HG02798 (cell line): ENCODE data around the gene MAN1A1.

Source experiments
- ATAC-seq: cut with Tn5 transposase; IDR thresholded peaks from one replicate; pipeline ENCODE4 v1.9.1; 2021; ENCODE audit warnings: mild to moderate bottlenecking; ENCODE audit not compliant: unreplicated experiment, poor library complexity

MAN1A1 gene

DNA sequence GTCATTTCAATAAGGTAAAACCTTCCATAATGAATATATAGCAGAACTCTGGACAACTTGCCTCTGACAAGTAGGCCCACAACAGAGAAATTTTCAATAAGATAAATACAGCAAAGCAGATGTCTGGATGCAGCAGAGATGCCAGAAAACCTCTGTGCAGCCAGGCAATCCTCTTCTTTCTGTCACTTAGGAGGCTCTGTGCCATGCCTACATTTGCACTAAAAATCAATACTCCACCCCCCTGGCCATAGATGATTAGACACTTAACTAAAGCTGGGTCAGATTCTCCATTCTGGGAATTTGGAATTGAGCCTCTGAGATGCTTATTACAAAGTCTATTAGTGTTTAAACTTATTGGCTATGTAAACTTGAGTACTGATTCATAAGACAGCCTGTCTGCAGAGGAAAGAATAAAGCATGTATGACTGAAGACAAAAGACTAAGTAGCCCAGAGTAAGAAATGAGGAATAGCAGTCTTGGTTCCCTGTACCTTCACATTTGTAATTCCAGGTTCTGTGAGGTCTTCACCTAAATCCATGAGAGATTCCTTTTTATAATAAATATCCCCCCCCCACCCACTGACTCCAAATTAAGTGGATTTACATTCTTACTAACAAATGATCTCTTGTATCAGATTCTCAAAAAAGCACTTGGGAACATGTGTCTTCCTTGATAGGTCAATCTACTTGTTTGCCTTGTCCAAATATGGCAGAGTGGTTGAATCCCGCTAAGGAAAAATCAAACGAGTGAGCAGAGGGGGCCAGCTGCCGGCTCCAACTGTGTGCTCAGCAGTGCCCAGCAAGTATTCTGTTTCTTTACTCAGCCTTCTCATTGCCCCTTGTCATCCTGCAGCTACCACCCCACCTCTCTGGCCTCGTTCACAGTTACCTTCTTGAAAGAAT is 20.4 kb downstream of the MAN1A1 start:
- no peak for ATAC-seq

DNA sequence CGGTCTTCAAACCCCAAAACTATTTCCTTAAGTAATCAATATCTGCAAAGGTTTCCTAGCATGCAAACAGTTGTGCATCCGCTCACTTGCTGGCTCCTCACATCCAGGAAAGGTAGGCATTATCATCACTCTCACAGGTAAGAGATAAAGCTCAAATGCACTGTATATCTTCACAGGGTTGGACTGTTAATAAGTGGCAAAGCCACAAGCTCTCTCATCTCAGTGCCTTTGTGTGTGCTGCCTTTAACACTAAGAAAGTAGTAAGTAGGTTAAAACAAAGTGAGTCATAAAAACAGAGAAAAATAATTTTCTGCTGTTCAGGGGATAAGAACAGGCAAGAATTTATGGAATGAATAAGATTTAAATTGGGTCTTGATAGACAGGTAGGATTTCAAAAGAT is 21.3 kb downstream of the MAN1A1 start:
- no peak for ATAC-seq

DNA sequence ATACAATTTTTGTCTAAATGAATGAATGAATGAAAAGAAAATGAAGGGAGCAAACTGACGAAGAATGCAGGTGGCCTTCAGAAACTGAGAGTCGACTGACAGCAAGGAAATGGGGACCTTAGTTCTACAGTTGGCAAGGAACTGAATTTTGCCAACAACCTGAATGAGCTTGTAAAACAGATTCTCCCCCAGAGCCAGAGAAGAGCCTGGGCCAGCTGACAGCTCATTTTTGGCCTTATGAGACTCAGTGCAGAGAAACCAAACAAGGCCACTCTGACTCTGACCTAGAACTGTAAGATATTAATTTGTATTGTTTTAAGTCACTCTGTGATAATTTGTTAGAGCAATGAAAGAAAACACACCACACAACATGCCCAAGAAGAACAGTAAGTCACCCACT is 21.8 kb downstream of the MAN1A1 start:
- ATAC-seq: no peak

DNA sequence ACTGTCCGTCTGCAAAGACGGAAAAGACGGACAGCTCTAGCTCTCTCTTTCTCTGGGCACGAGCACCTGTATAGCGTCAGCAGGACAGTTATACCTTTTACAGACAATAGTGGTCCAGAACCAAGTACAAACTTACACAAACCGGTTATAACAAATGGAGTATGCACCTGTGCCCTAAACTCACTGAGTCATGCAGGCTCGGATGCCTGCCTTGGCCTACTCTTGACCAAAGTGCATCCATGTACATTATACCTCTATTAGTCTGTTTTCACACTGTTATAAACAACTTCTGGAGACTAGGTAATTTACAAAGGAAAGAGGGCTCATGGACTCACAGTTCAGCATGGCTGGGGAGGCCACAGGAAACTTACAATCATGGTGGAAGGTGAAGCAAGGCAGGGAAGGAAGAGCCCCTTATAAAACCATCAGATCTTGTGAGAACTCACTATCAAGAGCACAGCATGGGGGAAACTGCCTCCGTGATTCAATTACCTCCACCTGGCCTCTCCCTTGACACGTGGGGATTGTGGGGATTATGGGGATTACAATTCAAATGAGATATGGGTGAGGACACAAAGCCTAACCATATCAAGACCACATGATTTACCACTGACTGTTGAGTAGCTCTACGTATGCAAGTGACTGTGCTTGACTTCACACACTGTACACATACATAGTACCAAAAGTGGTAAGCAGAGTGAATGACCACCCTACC is 23.1 kb downstream of the MAN1A1 start:
- ATAC-seq: no peak

DNA sequence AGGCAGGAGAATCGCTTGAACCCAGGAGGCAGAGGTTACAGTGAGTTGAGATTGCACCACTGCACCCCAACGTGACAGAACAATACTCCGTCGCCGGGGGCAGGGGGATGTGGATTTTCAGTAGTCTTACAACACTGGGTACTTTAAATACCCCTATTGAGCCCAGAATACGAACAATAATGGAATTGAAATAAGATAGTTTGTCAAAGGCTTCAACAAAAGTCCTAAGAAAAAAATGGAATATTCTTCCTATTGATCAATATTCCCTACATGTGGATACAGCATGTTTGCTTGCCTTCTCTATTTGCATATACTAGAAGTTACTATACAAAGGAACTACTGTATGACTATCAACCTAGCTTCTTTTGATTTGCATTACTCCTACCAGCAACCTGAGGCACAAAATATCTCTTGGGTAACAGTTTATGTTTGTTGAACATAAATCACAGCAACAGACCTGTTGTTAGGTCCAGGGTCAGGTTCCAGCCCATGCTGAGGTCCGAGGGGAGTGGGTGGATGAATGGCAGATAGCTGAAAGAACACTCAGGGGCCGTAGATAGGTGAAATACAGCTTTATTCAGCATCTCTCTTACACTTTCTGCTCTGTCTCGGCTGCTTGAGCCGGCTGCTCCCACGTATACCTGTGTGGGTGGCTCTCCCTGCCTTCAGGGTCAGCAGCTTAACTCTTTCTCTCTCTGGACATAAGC is 23.8 kb downstream of the MAN1A1 start:
- no peak for ATAC-seq

DNA sequence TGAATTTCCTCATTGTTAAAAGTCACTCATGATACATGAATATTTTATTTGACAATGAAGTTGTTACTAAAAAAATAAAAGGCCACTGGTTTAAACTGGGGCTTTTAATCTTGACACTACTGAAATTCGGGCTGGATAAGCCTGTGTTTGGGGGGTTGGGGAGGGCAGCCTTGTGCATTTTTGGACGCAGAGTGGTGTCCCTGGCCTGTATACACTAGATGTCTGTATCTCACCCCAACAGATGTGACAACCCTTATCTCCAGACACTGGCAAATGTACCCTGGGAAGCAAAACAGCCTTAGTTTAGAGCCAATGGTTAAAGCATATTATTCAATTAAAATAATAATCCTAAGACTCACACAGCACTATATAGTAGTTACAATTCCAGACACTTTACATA is 24.8 kb downstream of the MAN1A1 start:
- ATAC-seq: no peak

DNA sequence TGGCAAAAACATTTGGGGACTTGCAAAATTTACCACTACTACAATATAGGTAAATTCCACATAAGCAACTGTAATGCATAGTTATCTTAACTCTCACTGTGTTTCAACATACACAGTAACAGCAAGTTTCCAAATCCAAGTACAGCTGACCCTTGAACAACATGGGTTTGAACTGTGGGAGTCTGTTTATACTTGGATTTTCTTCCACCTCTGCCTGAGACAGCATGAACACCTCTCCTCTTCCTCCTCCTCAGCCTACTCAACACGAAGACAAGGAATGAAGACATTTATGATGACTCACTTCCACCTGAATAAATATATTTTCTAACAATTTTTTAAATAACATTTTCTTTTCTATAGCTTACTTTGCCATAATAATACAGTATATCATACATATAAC is 25.6 kb downstream of the MAN1A1 start:
- ATAC-seq: no peak

DNA sequence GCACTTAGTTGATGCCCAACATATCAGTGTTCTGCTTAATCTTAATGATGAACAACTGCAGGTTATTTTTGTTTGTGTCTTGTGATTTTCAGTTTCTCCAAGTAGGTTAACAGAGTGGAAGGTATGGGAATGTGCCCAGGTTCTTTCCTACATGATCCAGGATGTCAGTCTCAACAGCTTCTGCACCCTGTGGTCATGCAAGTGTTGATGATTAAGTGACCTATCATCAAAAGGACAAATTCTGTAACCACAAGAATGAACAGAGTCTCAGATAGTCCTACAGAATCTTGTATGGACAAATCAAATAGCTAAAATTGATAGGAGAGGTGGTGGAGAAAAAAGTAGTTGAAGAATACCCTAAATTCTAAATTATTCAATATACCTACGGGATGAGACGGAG is 26.1 kb downstream of the MAN1A1 start:
- ATAC-seq: no peak

DNA sequence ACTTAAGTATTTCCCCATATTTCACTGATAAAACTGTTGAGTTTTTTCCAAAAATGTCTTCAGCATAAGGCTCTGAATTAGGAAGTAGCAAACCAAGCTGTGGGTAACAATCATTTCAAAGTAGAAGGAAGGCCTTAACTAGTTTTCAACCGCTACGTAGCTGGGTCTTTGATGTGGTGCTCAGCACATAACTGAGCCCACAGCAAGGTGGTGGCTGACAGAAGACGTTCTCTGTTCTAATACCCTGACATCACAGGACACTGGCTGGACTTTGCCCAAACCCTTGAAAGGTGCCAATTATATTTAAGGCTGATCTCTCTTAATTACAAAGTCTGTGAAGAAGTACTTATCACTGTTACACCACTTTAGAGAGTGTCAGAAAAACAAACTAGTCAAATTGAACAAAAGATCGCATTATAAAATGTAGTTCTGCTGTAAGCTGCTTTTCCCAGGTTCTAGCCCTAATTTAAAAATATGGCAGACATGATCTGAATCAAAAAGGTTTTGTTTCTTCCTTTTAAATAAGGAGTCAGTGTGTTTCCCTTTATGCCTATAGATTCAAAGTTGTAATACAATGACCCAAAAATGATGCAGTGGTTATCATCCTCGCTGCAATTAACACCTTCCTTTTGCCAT is 26.7 kb downstream of the MAN1A1 start:
- ATAC-seq: no peak

DNA sequence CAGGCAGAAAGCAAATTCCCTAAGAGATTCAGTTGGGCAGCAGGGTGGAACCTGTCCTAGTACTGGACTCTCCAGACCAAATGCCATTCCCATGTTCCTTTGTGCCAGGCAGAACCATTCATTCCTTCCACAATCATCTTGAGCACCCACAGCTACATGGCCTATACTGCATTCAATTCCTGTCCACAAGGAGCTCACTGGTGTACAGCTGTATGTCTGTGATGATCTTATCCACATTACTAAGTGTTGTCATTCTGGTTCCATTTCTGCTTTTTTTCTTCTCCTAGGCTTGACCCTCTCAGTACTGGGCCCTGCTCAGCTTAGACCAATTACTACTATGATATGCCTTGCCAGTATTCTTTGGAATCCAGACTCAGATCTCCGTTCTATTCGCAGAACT is 27.5 kb downstream of the MAN1A1 start:
- ATAC-seq: no peak

DNA sequence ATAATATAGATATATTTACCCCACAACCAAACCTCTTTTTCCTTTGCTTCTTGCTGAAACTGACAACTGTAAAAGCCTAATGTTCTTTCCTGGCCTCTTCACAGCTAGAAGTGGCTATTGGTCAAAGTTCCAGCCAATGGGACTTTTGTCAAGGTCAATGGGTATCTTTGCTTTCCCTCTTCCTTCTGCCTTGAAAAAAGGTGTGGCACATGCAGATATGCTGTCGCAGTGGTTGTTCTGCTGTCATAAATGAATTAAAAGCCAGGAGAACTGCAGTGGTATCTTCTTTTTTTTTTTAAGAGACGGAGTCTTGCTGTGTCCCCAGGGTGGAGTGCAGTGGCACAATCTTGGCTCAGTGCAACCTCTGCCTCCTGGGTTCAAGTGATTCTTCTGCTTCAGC is 29.9 kb downstream of the MAN1A1 start:
- no peak for ATAC-seq

DNA sequence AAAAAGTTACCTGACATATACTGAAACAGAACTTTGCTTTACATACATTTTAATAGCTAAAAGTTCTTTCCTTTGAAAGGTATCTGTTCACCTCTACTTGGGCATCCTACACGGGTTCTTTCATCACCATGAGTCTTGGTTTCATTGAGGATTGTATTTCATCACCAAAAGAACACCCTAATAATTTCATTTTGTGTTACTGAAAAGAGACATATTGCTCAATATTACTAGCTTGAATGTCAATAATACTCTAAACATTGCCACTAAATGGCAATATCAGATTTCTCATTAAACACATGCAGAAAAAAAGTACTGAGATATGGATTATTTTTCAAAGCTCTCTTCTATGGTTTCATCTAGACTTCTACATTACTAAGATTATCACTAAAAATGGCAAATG is 30.8 kb downstream of the MAN1A1 start:
- ATAC-seq: no peak

DNA sequence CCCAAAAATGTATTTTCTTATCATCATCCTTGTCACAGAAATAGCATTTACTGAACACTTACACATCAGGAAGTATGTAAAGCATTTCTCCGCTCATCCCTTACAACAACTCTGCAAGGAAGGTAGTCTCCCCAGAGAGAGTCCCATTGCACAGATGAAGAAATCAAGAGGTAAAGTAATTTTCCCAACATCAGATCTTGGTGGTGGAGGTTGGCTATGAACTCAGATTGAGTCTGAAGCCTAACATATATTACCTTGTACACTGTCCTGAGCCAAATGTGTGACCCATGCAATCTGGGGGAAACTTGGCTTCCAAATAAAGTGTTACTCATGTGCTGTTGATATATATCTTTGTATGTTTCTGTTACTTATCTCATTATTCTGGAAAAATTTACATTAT is 31.4 kb downstream of the MAN1A1 start:
- no peak for ATAC-seq

DNA sequence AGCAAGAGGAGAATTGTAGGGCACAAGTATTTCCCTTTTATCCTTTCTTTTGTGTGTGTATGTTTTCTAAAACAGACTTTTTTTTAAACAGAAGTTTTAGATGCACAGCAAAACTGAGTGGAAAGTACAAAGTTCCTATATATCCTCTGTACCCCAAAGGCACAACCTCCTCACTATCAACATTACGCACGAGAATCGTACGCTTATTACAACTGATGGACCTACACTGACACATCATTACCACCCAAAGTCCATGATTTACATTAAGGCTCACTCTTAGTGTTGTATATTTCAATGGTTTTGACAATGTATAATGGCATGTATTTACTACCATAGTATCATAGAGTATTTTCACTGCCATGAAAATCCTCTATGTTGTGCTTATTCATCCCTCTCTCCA is 32.6 kb downstream of the MAN1A1 start:
- no peak for ATAC-seq

DNA sequence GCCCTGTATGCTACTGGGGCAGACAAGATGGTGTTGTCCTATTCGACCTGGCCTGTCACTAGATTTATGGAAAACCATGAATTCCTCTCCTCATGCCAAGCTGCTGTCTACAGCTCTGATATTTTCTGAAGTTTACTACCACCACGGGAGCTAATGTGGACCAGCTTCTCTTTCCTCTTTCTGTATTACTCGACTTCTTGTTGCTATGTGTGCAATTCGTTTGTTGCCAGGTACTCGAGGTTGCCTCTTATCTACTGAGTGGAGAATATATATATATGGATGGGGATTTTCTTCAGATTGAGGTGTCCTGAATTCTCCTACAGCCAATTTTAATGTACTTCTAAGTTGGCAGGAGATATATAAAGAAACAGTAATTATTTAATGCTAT is 34.7 kb downstream of the MAN1A1 start:
- peak; percentile 42 for ATAC-seq

DNA sequence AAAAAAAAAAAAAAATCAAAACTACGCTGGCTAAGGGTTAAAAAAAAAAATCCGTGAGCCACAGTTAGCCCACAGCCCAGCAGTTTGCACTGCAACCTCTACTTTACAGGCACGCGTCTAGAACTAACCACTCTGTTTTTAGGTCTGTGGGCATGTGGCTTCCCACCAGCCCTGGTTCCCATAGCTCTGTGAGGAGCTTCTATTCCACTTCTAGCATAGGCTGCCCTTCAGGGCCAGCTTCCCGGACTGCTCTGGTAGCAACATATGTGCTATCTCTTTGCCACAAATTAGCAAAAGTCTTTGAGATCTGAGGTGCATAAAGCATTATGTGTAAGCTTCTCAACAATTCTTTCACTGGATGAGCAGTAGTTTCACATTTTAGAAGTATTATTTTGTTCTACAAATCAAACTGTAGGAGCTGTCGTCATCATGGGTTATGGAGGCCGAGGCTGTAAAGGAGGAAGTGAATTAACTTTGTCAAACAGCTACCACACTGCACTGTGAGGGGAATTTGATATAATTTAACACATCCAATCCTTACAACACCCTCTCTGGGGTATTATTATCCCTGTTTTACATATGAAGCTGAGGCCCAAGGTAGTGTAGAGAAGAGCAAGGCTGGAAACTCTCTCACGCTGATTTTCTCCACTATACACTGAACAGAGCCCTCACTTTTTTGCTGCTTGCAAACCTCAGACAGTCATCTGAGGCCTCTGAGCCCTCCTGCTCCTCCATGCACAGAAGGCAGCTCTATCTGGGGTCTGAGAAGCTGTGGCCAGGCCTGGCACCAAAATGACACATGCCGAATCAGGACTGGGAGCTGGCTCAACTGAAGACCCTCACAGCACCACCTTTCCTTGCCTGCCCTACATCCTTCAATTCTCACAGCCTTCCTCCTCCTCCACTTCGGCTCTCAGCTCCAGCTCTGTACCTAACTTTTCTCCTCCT is 35.4 kb downstream of the MAN1A1 start:
- ATAC-seq: peak; percentile 63

DNA sequence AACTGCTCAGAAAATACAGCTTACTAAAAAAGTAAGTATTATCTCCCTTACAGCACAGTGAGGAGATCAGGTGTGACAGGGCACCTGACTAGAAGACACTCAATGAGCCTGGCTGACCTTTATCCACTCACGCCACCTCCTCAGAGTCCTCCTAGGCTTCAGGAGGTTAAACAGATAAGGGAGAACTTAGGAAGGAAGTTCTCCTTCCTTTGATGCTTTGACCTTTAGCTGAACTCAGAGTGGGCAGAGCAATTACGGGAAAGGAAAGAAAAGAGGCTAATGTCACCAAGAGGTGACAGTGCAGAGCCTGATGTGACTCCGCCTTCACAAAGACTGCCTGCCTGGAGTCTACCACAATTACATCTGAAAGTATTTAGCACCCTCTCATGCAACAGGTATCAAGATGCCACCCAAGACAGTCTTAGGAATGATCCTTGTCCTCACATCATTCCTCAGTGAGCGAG is 36.7 kb downstream of the MAN1A1 start:
- ATAC-seq: peak; percentile 40

DNA sequence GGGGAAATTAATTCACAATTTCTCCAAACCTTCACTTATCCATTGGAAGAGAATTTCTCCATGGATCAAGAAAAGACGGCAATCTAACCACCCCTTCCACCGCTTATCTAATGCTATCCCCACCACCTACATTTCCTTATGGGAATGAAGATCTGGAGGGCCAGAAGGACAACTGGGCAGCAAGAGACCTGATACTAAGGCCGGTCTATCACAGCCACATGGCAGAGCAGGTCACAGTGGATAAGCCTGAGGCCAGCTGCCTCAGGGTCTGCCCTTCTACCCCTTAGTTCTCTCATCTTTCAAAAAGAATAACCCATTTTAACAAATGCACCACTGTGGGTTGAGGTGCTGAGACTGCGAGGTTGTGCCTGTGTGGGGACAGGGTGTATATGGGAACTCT is 37.1 kb downstream of the MAN1A1 start:
- ATAC-seq: no peak

DNA sequence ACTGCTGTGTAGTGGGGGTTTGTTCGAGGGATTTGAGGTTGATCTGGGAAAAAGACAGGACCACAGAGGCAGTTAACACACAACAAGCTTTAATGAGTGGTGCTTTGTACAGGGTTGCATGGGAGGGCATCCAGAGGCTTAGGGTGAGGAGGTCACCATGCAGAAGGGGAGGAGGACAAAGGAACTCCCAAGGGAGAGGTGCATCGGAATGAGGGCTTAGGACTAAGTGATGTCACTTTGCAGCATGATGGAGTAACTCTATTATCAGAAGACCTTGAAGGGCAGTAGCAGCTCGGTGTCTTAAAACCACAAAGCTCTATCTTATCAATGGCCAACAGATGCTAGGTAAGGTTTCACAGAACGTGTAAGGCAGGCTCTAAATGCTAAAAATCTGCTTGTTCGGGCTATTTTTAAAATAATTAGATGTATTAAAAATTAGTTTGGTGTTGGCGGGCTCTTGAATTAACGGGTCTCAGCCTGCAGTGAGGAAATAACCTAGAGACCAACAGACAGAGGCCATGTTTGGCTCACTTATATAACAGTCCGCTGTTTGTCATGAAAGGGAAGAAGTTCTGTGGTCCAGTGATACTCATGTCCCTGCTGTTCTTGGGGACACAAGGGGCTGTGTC is 37.9 kb downstream of the MAN1A1 start:
- ATAC-seq: no peak
